Amniotic epithelial cell (primary cell): ENCODE results near the gene ITGAL.
A peak's percentile ranks its signal among the peaks of the same experiment; 100 is the strongest.
"Not testable (repeated sequence)": the region's sequence is repeated elsewhere in the genome, so short reads cannot be mapped to it uniquely, and the experiment has no call there.

Experiments used
- DNase-seq: peaks from one replicate; pipeline ENCODE4 v3.0.0-alpha.2; 2010; ENCODE audit warnings: low read depth

Gene ITGAL

GRCh38 chr16:30472328-30472942, at the start of gene ITGAL:
Gene ITGAL (plus strand): TSS chr16:30472742. CDS start chr16:30472838, 96 bp downstream.
- no peak for DNase-seq

DNA sequence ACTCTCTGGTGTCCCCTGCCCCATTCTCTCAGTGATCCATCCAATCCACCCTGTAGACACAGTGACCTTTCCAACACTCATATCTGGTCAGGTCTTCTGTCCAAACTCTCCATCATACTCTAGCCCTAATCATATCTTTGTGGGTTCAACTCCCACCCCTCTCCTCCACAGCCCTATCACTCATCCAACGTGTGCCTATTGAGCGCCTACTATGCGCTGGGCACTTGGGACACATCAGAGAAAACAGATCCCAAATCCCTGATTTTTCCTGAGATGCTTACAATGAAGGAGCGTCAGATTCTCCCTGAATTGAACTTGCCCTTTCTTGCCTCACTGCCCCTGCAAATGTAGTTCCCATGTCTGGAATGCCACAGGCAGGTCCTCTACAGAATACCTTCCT, 44.5 kb upstream of the ITGAL start:
- DNase-seq, result no peak

GRCh38 chr16:30429418-30429677, 43.2 kb upstream of the ITGAL start:
- no peak for DNase-seq

DNA sequence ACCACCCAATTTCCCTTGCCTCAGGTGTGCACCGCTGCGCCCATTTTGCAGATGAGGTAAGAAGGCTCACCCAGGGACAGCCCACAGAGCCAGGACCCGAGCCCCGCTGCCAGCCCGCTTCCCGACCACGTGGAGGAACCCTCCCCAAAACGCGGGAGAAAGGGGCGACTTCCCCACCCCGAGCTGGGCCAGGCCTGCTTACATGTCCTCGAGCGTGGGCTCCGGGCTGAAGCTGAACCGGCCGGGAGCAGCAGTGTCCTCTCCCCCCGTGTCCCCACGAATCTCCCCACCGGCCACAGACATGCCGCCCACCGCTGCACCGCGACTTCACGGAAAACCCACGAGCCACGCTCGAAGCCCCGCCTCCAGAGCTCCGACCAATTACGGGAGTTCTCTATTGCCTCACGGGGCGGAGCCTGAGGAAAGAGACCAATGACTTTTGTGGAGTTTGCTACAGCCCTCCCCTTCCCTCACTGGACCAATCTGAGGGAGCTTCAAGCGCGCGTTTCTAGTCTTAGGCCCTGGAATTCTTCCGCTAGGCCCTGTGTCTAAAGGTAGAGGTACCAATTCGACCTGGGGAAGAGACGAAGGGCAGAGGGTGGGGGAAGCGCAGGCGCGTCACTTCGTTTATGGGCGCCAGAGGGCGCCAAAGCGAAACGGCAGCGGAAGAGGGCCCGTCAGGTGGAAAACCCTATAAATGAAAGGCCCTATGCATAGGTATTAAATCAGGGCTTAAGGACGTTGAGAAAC, 42.7 kb upstream of the ITGAL start, which contains the start of gene DCTPP1:
DCTPP1 (minus strand) TSS at position 353 of the 750 bp plus-strand sequence; CDS start at position 303, 50 bp downstream.
- DNase-seq, result peak; percentile 100

GRCh38 chr16:30430428-30430970, 42.0 kb upstream of the ITGAL start:
- DNase-seq, result no peak

DNA sequence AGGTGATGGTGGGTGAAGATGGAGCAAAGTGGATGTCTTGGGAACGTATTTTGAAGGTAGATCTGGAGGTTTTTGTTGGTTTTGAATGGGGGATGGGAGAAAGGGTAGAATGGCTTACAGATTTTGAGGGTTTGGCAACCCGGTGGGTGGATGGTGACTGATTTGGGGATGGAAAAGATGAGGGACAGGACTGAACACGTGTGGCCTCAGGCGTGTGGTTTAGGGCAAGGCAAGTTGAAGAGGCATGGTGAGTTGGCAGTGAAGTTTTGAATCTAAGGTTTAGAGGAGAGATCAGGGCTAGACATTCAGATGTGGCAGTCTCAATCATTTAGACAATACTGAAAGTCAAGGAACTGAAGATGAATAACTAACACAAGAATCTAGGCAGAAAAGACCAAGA, 37.7 kb upstream of the ITGAL start:
- DNase-seq, result no peak

DNA sequence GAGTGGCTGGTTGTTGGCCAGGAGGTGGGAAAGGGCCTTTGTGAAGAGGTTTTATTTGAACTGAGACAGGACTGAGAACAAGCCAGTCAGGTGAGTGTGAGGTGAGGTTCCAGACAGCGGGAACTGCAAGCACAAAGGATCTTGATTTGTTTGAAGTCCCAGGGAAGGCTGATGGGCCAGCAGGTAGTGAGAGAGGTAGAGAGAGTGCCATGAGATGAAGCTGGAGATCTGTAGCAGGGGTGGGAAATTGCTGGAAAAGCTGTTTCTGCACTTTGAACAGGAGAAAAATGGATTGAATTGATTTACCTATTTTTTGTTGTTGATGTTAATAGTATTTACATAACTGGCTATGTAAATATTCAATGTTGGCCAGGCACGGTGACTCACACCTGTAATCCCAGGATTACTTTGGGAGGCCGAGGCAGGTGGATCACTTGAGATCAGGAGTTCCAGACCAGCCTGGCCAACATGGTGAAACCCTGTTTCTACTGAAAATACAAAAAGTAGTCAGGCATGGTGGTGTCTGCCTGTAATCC, 35.0 kb upstream of the ITGAL start:
- no peak for DNase-seq

DNA sequence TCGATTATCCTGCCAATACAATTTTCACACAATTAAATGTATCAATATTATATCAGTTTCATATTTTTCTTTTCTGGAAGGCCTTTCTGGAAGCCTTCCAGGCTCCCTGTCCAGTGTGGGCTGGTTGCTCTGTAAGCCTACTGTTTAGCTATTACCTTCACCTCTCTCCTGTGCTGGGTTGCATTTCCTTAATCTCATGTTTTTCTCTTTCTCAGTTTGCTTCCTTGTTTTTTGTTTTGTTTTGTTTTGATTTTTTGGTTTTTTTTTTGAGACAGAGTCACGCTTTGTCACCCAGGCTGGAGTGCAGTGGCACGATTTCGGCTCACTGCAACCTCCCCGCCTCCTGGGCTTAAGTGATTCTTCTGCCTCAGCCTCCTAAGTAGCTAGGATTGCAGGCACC, 33.7 kb upstream of the ITGAL start:
- no peak for DNase-seq

DNA sequence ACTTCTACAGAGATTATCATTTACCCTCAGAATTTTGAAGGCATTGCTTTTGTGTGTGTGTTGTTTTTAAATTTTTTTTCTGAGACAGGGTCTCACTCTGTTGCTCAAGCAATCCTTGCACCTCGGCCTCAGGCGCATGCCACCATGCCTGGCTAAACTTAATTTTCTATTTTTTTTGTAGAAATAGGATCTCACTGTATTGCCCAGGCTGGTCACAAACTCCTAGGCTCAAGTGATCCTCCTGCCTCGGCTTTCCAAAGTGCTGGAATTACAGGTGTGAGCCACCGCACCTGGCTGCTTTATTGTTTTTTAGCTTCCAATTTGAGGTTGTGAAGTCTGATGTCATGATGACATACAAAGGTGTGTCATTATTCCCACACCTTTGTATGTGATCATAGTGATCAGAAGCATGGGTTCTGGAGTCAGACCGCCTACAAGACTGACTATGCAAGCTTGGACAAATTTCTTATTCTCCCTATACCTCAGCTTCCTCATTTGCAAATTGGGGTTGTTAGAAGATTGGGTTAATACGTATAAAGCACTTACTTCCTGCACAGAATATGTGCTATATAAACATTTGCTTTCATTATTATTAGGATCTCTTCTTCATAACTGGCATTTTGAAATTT, 32.7 kb upstream of the ITGAL start:
- no peak for DNase-seq

- no peak for DNase-seq
These were observed 28.9 kb upstream of the ITGAL start for GRCh38 chr16:30443631-30444030.

GRCh38 chr16:30444231-30445148, 28.1 kb upstream of the ITGAL start:
- no peak for DNase-seq

GRCh38 chr16:30445149-30445407, 27.5 kb upstream of the ITGAL start:
- no peak for DNase-seq

GRCh38 chr16:30445408-30446202, 26.9 kb upstream of the ITGAL start, which contains the start of gene SEPHS2:
Gene SEPHS2 (minus strand): TSS chr16:30445874. CDS start chr16:30445727, 147 bp downstream.
- DNase-seq, result peak; percentile 98

GRCh38 chr16:30446203-30446595, 26.3 kb upstream of the ITGAL start:
- no peak for DNase-seq

- DNase-seq, result no peak
These were observed 24.9 kb upstream of the ITGAL start for GRCh38 chr16:30447512-30448226.

DNA sequence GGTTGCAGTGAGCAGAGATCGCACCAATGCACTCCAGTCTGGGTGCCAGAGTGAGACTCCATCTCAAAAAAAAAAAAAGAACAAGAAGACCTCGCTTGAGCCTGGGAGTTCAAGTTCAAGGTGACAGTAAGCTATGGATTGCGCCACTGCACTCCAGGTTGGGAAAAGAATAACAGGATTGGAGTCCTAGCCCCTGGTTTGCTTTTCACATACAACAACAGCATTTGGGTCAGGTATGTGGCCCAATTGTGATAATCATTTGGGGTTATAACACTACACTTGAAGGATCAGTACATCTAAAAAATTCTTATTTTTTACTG, 23.5 kb upstream of the ITGAL start:
- DNase-seq, result no peak

- not testable (repeated sequence) for DNase-seq
These were observed 19.6 kb upstream of the ITGAL start for GRCh38 chr16:30452709-30453580.

DNA sequence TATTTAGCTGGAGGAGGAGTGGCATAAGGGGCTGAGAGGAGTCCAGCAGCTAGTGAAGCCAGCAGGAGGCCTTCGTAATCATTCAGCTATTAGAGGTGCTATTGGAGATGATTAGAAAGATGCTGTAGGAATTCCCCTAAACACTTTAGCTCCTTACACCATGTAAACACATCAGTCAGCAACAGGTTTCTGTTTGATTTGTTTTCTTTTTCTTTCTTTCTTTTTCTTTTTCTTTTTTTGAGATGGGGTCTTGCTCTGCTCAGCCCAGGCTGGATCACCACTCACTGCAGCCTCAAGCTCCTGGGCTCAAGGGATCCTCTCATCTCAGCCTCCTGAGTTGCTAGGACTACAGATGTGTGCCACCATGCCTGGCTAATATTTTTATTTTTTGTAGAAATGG, 16.2 kb upstream of the ITGAL start:
- DNase-seq, result no peak

- no peak for DNase-seq
These were observed 15.3 kb upstream of the ITGAL start for GRCh38 chr16:30457256-30457655.
